Ovary (tissue), 3 donors: ENCODE measurements around the gene LRRC18.

ENCODE experiments used
- EP300 ChIP-seq: sonication (generic); formaldehyde crosslinking; IDR thresholded peaks from one replicate; pipeline ENCODE4 v1.6.1; 2017; ENCODE audit warnings: antibody characterized with exemption
- POLR2A ChIP-seq: fragments of 450-650 bp; IDR thresholded peaks from one replicate; pipeline ENCODE4 v1.6.1; 2017; ENCODE audit warnings: antibody characterized with exemption, mild to moderate bottlenecking, moderate library complexity
- TF ChIP-seq, protein P1 (sequence below), 3 donors: fragments of 450-650 bp in 2 of 3; fragments of 200-600 bp in 1 of 3; IDR thresholded peaks; one replicate each; pipeline versions ENCODE4 v1.5.1 to v1.8.0; 2016 to 2022; ENCODE audit warnings: antibody characterized with exemption in 3 of 3, mild to moderate bottlenecking in 1 of 3
- donor health status: DM: no; HTN: no; CAD: no.

DNA sequence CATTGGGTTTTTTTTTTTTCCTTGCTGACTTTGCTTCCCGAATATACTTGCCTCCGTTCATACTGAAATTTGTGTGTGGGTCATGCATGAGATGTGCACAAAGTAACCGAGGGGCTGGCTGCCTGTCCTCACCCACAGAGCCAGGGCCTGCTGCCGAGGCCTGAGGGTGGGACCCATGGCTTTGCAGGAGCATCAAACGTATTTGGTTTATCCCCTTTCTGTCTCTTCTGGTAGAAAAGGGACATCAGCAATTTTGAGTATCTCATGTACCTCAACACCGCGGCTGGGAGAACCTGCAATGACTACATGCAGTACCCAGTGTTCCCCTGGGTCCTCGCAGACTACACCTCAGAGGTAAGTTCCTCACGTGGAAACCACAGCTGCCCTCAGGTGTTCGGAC is 3.5 kb upstream of the LRRC18 start:
- TF ChIP-seq, protein P1, sequence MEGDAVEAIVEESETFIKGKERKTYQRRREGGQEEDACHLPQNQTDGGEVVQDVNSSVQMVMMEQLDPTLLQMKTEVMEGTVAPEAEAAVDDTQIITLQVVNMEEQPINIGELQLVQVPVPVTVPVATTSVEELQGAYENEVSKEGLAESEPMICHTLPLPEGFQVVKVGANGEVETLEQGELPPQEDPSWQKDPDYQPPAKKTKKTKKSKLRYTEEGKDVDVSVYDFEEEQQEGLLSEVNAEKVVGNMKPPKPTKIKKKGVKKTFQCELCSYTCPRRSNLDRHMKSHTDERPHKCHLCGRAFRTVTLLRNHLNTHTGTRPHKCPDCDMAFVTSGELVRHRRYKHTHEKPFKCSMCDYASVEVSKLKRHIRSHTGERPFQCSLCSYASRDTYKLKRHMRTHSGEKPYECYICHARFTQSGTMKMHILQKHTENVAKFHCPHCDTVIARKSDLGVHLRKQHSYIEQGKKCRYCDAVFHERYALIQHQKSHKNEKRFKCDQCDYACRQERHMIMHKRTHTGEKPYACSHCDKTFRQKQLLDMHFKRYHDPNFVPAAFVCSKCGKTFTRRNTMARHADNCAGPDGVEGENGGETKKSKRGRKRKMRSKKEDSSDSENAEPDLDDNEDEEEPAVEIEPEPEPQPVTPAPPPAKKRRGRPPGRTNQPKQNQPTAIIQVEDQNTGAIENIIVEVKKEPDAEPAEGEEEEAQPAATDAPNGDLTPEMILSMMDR (IDR thresholded peaks at IDR 0.05): no peak
- TF ChIP-seq EP300 (no peak), POLR2A (no peak)
